Mucosa of stomach (tissue), 1 donor: ENCODE data around the gene RFX3.

ENCODE experiments used
- H3K27me3 ChIP-seq: one replicate; pipeline ENCODE4 v1.7.0; 2013; ENCODE audit warnings: mild to moderate bottlenecking, low read length; ENCODE audit not compliant: control insufficient read depth, insufficient read depth
- H3K36me3 ChIP-seq: one replicate; pipeline ENCODE4 v1.7.0; 2013; ENCODE audit warnings: low read length; ENCODE audit not compliant: control insufficient read depth, insufficient read depth
- H3K4me1 ChIP-seq: one replicate; pipeline ENCODE4 v1.7.0; 2013; ENCODE audit warnings: mild to moderate bottlenecking, low read length; ENCODE audit not compliant: control insufficient read depth, insufficient read depth
- H3K4me3 ChIP-seq: one replicate; pipeline ENCODE4 v1.7.0; 2013; ENCODE audit warnings: low read length
- H3K9ac ChIP-seq: one replicate; pipeline ENCODE4 v1.7.0; 2013; ENCODE audit warnings: mild to moderate bottlenecking, low read length, moderate library complexity
- H3K9me3 ChIP-seq: one replicate; pipeline ENCODE4 v1.7.0; 2013; ENCODE audit warnings: mild to moderate bottlenecking, low read length, moderate library complexity; ENCODE audit not compliant: control insufficient read depth
- donor health status: Pancreatic carcinoma.

Gene RFX3

GRCh38 chr9:3526165-3526996 is 580 bp upstream of the RFX3 start:
- no peaks in the 10 kb centered on the region for H3K9me3 ChIP-seq
- peak overlapping the region; percentile 52 for H3K4me3 ChIP-seq
- peak overlapping the region; percentile 100 for H3K9ac ChIP-seq
- H3K36me3 ChIP-seq = no peaks in the 10 kb centered on the region
- H3K4me1 ChIP-seq = no peaks in the 10 kb centered on the region
- no peaks in the 10 kb centered on the region for H3K27me3 ChIP-seq

DNA sequence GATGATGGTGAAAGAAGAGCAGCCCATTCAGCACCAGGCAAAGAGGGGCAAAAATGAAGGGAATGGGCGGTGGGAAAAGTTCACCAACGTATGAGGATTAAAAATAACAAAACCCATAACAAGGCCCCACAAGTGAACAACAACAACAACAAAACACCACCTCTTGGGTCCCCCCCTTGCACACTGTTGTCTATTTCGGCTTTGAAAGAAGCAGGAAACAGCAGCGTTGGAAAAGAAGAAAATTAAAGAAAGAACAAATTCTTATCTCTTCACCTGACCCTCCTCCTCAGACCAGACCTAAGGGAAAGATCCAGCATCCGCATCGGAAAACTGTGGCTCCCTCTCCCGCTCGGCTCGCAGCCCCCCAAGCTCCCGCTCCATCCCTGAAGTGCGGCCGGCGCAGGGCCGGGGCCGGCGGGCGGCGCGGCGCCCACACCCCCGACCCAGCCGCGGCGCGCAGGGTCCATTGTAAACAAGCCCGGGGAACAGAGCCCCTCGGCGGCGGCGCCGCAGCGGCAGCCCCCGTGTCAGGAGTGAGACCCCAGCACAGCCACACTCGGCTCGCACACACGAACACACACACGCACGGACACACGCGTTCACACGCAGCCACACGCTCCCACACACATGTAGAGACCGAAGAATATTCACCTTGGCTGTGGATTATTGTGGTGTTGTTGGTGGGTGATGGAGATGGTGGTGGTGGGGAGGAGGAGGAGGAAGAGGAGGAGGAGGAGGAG is 535 bp downstream of the RFX3 start:
- Histone ChIP-seq H3K36me3 (no peaks in the 10 kb centered on the region), H3K9ac (peak overlapping the region; percentile 100), H3K4me1 (no peaks in the 10 kb centered on the region), H3K4me3 (peak overlapping the region; percentile 38), H3K9me3 (no peaks in the 10 kb centered on the region), H3K27me3 (no peaks in the 10 kb centered on the region)

DNA sequence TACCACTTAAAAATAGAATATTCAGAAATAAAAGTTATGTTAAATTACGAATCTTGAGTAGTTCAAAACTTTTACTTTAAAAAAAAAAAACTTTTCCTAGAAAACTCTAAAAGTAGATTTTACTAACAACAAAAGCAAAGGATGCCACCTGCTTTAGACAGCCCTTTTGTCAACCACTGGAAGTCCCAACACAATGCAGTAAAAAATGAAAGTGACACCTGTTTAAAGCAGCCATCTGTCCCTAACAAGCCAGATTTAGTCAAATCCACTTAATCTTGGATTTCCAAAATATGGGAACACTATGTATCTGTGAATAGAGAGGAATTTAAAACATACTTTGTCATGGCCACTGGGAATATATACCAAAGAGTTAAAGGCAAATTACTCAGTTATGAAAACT is 3.8 kb downstream of the RFX3 start:
- Histone ChIP-seq H3K27me3 (no peaks in the 10 kb centered on the region), H3K9me3 (no peaks in the 10 kb centered on the region), H3K9ac (no peak overlapping the region), H3K4me1 (no peaks in the 10 kb centered on the region), H3K36me3 (no peaks in the 10 kb centered on the region), H3K4me3 (no peak overlapping the region)

GRCh38 chr9:3520564-3520963 is 5.2 kb downstream of the RFX3 start:
- no peaks in the 10 kb centered on the region for H3K4me1 ChIP-seq
- H3K9me3 ChIP-seq = no peaks in the 10 kb centered on the region
- H3K9ac ChIP-seq = no peak overlapping the region
- H3K27me3 ChIP-seq = no peaks in the 10 kb centered on the region
- no peak overlapping the region for H3K4me3 ChIP-seq
- no peaks in the 10 kb centered on the region for H3K36me3 ChIP-seq

DNA sequence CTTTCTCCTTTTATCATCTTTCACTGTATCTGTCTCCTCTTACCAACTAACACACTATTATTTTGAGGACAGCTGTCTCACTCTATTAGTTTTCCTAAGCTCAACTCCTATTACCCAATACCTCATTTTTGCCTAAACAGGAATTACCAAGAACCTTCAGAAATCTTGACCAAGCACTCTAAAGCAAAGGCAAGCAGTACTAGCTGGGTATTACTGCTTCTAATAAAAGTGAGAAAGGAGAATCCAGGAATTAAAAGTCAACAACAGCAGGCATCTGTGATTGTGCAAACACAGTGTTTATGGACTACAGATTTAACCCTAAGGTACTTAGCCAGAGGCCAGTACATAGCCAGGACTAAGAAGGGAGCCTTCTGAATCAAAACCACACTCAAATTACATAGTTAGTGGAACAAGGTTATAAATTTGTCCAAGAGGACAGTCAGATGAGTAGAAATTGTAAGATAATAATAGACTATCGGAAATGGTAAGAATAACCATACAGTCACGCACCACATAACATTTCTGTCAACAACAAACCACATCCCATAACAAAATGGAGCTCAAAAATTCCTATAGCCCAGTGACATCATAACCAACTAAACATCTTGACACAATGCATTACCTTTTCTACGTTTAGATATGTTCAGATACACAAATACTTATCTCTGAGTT is 8.3 kb downstream of the RFX3 start:
- Histone ChIP-seq H3K9me3 (no peaks in the 10 kb centered on the region), H3K27me3 (no peaks in the 10 kb centered on the region), H3K36me3 (no peaks in the 10 kb centered on the region), H3K4me1 (no peaks in the 10 kb centered on the region), H3K9ac (no peak overlapping the region), H3K4me3 (no peak overlapping the region)

DNA sequence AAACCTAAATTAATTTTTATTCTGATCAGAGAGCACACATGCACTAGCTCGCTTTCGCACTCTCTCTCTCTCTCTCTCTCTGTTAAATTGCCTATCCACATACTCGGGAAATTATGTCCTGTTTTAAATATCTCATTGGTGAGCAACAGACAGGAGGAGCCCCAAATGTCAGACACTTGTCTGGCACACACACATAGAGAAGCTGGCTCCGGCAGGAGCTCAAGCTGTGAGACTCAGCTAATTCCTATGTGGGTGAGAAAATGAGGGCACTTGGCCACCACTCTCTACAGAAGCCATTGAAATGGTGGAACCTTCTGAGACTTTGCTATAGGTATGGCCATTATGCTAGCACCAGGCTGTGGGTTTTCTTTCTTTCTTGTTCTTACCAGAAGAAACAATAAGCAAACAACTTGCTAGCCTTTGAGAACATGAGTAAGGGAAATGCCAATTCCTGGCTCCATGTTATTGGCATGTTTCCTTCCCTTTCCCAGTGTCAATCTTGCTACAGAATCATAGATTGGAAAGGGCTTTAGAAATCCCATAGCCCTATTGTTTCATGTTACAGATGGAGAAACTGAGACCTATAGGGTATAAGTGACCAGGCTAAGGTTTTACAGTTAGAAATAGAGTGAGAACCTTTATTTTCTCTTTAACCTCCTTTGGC is 9.0 kb downstream of the RFX3 start:
- H3K4me3 ChIP-seq = no peak overlapping the region
- no peak overlapping the region for H3K9ac ChIP-seq
- H3K27me3 ChIP-seq = no peaks in the 10 kb centered on the region
- H3K36me3 ChIP-seq = no peaks in the 10 kb centered on the region
- H3K4me1 ChIP-seq = no peaks in the 10 kb centered on the region
- no peaks in the 10 kb centered on the region for H3K9me3 ChIP-seq

DNA sequence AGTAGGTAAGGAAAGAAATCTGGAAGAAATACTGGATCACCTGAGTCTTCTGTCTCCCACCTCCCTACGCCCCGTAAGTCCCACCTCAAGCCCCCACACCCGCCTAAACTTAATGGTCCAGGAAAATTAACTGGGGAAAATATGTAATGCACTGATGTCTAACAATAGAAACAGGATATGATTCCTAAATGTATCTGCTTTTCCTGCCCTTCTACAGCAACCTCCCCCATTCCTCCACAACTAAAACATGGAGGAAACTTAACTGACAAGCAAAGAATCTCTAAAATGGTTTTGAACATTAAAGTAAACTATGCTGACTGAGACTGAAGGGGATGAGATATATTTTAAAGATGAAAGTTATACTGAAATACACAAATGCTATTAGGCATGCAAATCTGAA is 10.4 kb downstream of the RFX3 start:
- Histone ChIP-seq H3K4me1 (no peaks in the 10 kb centered on the region), H3K4me3 (no peak overlapping the region), H3K9ac (no peak overlapping the region), H3K9me3 (no peaks in the 10 kb centered on the region), H3K36me3 (no peaks in the 10 kb centered on the region), H3K27me3 (no peaks in the 10 kb centered on the region)

GRCh38 chr9:3514786-3515185 is 11.0 kb downstream of the RFX3 start:
- H3K27me3 ChIP-seq = no peaks in the 10 kb centered on the region
- no peaks in the 10 kb centered on the region for H3K4me1 ChIP-seq
- H3K36me3 ChIP-seq = no peaks in the 10 kb centered on the region
- H3K9ac ChIP-seq = no peak overlapping the region
- H3K9me3 ChIP-seq = no peaks in the 10 kb centered on the region
- H3K4me3 ChIP-seq = no peak overlapping the region

GRCh38 chr9:3513265-3513818 is 12.5 kb downstream of the RFX3 start:
- Histone ChIP-seq H3K4me1 (peaks cover 5% of the 10 kb centered on the region), H3K36me3 (no peaks in the 10 kb centered on the region), H3K9me3 (no peaks in the 10 kb centered on the region), H3K4me3 (no peak overlapping the region), H3K27me3 (no peaks in the 10 kb centered on the region), H3K9ac (no peak overlapping the region)

DNA sequence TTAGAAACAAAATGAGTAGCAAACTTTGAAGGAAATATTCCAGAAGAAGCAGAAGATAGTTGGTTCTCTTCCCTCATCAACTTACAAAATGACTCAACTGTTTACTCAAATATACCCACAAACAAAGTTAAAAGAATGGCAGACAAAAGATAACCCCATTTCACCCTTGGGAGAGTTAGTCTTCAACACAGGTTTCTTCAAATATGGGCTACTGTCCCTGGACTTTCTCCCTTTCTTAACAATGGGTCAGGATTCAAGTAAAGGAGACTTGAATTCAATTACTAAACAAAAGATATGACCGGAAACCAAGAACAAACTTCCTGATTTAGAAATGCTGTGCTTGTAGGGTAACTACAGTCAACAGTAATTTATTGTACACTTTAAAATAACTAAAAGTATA is 14.2 kb downstream of the RFX3 start:
- Histone ChIP-seq H3K4me1 (peaks cover 5% of the 10 kb centered on the region), H3K36me3 (no peaks in the 10 kb centered on the region), H3K9me3 (no peaks in the 10 kb centered on the region), H3K9ac (no peak overlapping the region), H3K4me3 (no peak overlapping the region), H3K27me3 (no peaks in the 10 kb centered on the region)

DNA sequence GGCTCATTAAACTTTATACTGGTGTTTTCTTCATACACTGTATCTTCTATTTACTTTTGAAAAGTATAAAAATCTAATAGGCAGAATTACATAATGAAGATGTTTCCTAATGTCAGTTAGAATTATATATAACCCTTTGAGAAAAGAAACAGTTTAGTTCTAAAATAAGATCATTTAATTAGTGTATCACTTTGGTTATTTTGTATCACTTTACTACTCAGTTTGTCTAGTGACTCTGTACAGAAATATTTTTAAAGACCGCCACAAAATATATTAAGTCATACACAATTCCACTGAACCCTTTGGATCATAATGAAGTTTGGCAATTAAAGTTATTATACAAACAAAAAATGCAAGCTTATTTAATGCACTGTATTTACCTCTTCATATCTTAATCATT is 15.0 kb downstream of the RFX3 start:
- no peak overlapping the region for H3K4me3 ChIP-seq
- H3K9ac ChIP-seq = no peak overlapping the region
- no peaks in the 10 kb centered on the region for H3K27me3 ChIP-seq
- no peaks in the 10 kb centered on the region for H3K9me3 ChIP-seq
- no peaks in the 10 kb centered on the region for H3K36me3 ChIP-seq
- peaks cover 5% of the 10 kb centered on the region for H3K4me1 ChIP-seq
